ENCODE data around the gene TTLL5. TPM values are rescaled to one million over a fixed set of nuclear protein-coding genes. Genes with fewer than 3 reads are reported as not detected.

TTLL5 gene
- total and polyA plus RNA-seq, 4 donors = 30.4 to 40.1 (median 33.1) TPM

- H3K27ac ChIP-seq (ENCODE audit: low read depth, low read length) = no peak overlapping the region
- H3K9me3 ChIP-seq (ENCODE audit: control insufficient read depth, insufficient read depth, low read length) = peaks cover 3% of the 10 kb centered on the region
- peaks cover 2% of the 10 kb centered on the region for H3K4me1 ChIP-seq (ENCODE audit: control insufficient read depth, insufficient read depth, low read length)
- 100% methylated on average over 1 of the region's 1 CpG for WGBS (ENCODE audit: insufficient coverage)
- DNase-seq (ENCODE audit: low read depth in 4 of 6, low spot score in 6 of 6) = peak in 1 of 6 donors; percentile 55
- no peak overlapping the region for H3K4me3 ChIP-seq (ENCODE audit: low read depth, low read length)
- peaks cover 29% of the 10 kb centered on the region for H3K36me3 ChIP-seq (ENCODE audit: control insufficient read depth, insufficient read depth, low read length)
- no peaks in the 10 kb centered on the region for H3K27me3 ChIP-seq (ENCODE audit: control insufficient read depth, insufficient read depth, low read length)
These were observed 341.3 kb downstream of the TTLL5 start for GRCh38 chr14:76002383-76002782.

Other genes starting within 250 kb of the TTLL5 start
- 10 to 100 TPM; 13.8 to 30.4 TPM for gene JDP2, start 233.2 kb upstream of the TTLL5 start, total RNA-seq
- gene JDP2, start 233.2 kb upstream of the TTLL5 start, polyA plus RNA-seq (ENCODE audit: insufficient read length in 2 of 2) = 10 to 100 TPM; 19.7 to 28.3 TPM
- under 1 TPM; 0.61 to 0.69 TPM for gene BATF, start 138.8 kb upstream of the TTLL5 start, total RNA-seq
- 1 to 10 TPM in 1 of 2 donors, under 1 TPM in 1; 0.27 to 2.6 TPM for gene BATF, start 138.8 kb upstream of the TTLL5 start, polyA plus RNA-seq (ENCODE audit: insufficient read length in 2 of 2)
- gene FLVCR2, start 82.6 kb upstream of the TTLL5 start, total RNA-seq = 10 to 100 TPM; 14.0 to 19.0 TPM
- 1 to 10 TPM; 8.8 to 9.3 TPM for gene FLVCR2, start 82.6 kb upstream of the TTLL5 start, polyA plus RNA-seq (ENCODE audit: insufficient read length in 2 of 2)
- 10 to 100 TPM; 12.2 to 17.4 TPM for gene ERG28, start 370 bp upstream of the TTLL5 start, total RNA-seq
- gene ERG28, start 370 bp upstream of the TTLL5 start, polyA plus RNA-seq (ENCODE audit: insufficient read length in 2 of 2) = 10 to 100 TPM; 51.8 to 58.5 TPM

Data from spinal cord (tissue), 10 donors.